Naive thymus-derived CD4-positive, alpha-beta T cell (primary cell): ENCODE measurements around the gene LST1. TPM values are rescaled to one million over a fixed set of nuclear protein-coding genes. Genes with fewer than 3 reads are reported as not detected.
A peak's percentile ranks its signal among the peaks of the same experiment; 100 is the strongest.
"Not testable (repeated sequence)": the region's sequence is repeated elsewhere in the genome, so short reads cannot be mapped to it uniquely, and the experiment has no call there.

Experiments used
- ATAC-seq: fragments of 150-1000 bp; cut with Tn5 transposase; 2 replicates; pipeline ENCODE4 v1.10.0; 2021; ENCODE audit warnings: mild to moderate bottlenecking, moderate library complexity
- CTCF ChIA-PET: fragments of 350-600 bp; sonication (Branson Sonifier 250); formaldehyde crosslinking; loops from one replicate; lab custom pipeline; 2021; ENCODE audit warnings: antibody characterized with exemption; lab: Charles Lee
- POLR2A ChIA-PET: fragments of 350-600 bp; sonication (Branson Sonifier 250); formaldehyde crosslinking; loops from one replicate; lab custom pipeline; 2021; ENCODE audit warnings: antibody characterized with exemption, inconsistent platforms; lab: Charles Lee
- DNase-seq, 9 donors: peaks; one replicate each; pipeline versions ENCODE4 v3.0.0 to v3.0.0-alpha.2; 2020 to 2022; ENCODE audit warnings: mixed read lengths in 1 of 9
- H3K27ac ChIP-seq: one replicate; pipeline ENCODE4 v1.7.0; 2013; ENCODE audit warnings: mild to moderate bottlenecking, low read depth, low read length, moderate library complexity
- H3K27me3 ChIP-seq, 2 donors: one replicate each; pipeline ENCODE4 v1.7.0; 2013; ENCODE audit warnings: low read length in 2 of 2, mild to moderate bottlenecking in 2 of 2, moderate library complexity in 2 of 2; ENCODE audit not compliant: control insufficient read depth in 2 of 2, insufficient read depth in 2 of 2
- H3K36me3 ChIP-seq, 3 experiments: 1 replicate in 2 of 3; 2 replicates in 1 of 3; pipeline ENCODE4 v1.7.0; 2013; ENCODE audit warnings: low read length in 3 of 3, mild to moderate bottlenecking in 3 of 3, moderate library complexity in 1 of 3; ENCODE audit not compliant: insufficient read depth in 3 of 3, control insufficient read depth in 2 of 3
- H3K4me1 ChIP-seq, 2 donors: one replicate each; pipeline ENCODE4 v1.7.0; 2013; ENCODE audit warnings: low read length in 2 of 2, mild to moderate bottlenecking in 2 of 2, moderate library complexity in 1 of 2; ENCODE audit not compliant: control insufficient read depth in 2 of 2, insufficient read depth in 2 of 2
- H3K4me3 ChIP-seq: 2 replicates; pipeline ENCODE4 v1.7.0; 2013; ENCODE audit warnings: mild to moderate bottlenecking, low read length
- H3K9me3 ChIP-seq, 3 experiments: 1 replicate in 2 of 3; 2 replicates in 1 of 3; pipeline ENCODE4 v1.7.0; 2013; ENCODE audit warnings: low read length in 3 of 3; ENCODE audit not compliant: control insufficient read depth in 2 of 3
- H3K27ac Mint-ChIP-seq, 9 donors: one replicate each; pipeline ENCODE4 v1.8.0; 2020 to 2022; ENCODE audit warnings: mixed read lengths in 9 of 9, mild to moderate bottlenecking in 8 of 9, moderate library complexity in 5 of 9, inconsistent platforms in 2 of 9
- H3K27me3 Mint-ChIP-seq, 5 donors: one replicate each; pipeline ENCODE4 v1.8.0; 2021 to 2022; ENCODE audit warnings: mixed read lengths in 5 of 5, mild to moderate bottlenecking in 1 of 5
- H3K36me3 Mint-ChIP-seq, 5 donors: one replicate each; pipeline ENCODE4 v1.8.0; 2020 to 2022; ENCODE audit warnings: mixed read lengths in 5 of 5, mild to moderate bottlenecking in 3 of 5, inconsistent platforms in 1 of 5
- H3K4me1 Mint-ChIP-seq, 7 donors: one replicate each; pipeline ENCODE4 v1.8.0; 2020 to 2022; ENCODE audit warnings: mixed read lengths in 7 of 7, mild to moderate bottlenecking in 3 of 7, inconsistent platforms in 1 of 7
- H3K4me3 Mint-ChIP-seq, 10 donors: one replicate each; pipeline ENCODE4 v1.8.0; 2020 to 2022; ENCODE audit warnings: mild to moderate bottlenecking in 10 of 10, mixed read lengths in 10 of 10, moderate library complexity in 6 of 10, inconsistent platforms in 2 of 10
- H3K9me3 Mint-ChIP-seq, 11 donors: one replicate each; pipeline ENCODE4 v1.8.0; 2020 to 2022; ENCODE audit warnings: mixed read lengths in 11 of 11, mild to moderate bottlenecking in 4 of 11, inconsistent platforms in 1 of 11, moderate library complexity in 1 of 11
- intact Hi-C, 2 donors: fragments of 100-400 bp; cut with micrococcal nuclease; formaldehyde crosslinking; loops; one replicate each; pipeline ENCODE4 v1.15.1; 2023
- polyA plus RNA-seq, 2 donors: library from polyadenylated mRNA; unstranded; fragments of 300-500 nt; fragmentation: Illumina TruSeq; gene quantifications; one replicate each; pipeline ENCODE4 v1.2.3, GENCODE V29; 2021
- total RNA-seq, 6 experiments: library from RNA in 5 of 6; stranded (reverse) in 5 of 6; gene quantifications; 1 replicate in 5 of 6; 2 replicates in 1 of 6; pipeline ENCODE4 v1.2.3 and lab custom pipeline; 2021 to 2026

LST1 gene
- total and polyA plus RNA-seq, 7 experiments from 2014 or later, result 8.4 to 234 (median 16.2) TPM

DNA sequence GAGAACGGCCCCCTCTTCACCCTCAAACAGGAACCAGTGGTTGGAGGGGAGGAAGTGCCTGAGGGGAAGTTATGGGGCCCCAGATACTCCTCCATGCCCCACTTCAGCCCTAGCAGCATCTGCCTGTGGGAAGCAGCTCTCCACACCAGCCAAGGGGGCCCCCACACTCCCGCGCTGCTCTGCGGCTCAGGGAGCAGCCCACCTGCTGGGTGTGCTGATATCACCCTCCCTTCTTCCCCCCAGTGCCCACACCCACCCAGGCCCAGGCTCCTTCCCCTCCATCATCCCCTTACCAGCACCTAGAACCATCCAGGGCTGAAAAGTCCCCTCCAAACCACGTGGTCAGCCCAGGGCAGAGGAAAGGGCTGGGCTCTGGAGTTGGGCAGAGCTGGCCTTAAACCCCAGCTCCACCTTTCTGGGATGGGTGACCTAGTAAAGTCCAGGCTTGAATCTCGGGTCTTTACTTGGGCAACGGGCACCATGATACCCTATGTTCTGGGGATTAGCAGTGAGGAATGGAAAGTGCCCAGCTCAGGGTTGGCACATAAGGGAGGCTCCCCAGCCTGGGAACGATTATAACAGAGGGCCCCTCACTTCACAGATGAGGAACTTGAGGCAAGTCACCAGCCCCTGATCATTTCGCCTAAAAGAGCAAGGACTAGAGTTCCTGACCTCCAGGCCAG is 663 bp downstream of the LST1 start:
- Mint-ChIP-seq H3K27me3 (no peaks in the 10 kb centered on the region), H3K4me1 (peaks cover 47 to 84% (median 68%) of the 10 kb centered on the region in 7 donors), H3K36me3 (peaks cover 2 to 32% (median 10%) of the 10 kb centered on the region in 5 donors), H3K4me3 (peak overlapping the region; percentile 50 to 89 (median 81)), H3K27ac (peak overlapping the region; percentile 84 to 100 (median 96)), H3K9me3 (peaks cover 0 to 5% (median 0%) of the 10 kb centered on the region in 11 donors)
- H3K36me3 ChIP-seq, result peaks cover 0 to 4% (median 0%) of the 10 kb centered on the region in 3 experiments
- intact Hi-C loops, result no loop called here
- H3K9me3 ChIP-seq, result no peaks in the 10 kb centered on the region
- CTCF ChIA-PET, result interaction anchor here (1.4 to 18.2 kb wide), 4 partner anchors 11 to 45 kb away, joined by 4 to 687 read pairs (median 170); partner anchors contain the start of genes ATP6V1G2, DDX39B, NCR3 and NFKBIL1
- peak in 2 of 9 donors; percentile 27 to 33 for DNase-seq
- peaks cover 67 to 68% of the 10 kb centered on the region in 2 donors for H3K4me1 ChIP-seq
- H3K27me3 ChIP-seq, result no peaks in the 10 kb centered on the region
- peak overlapping the region; percentile 25 for H3K4me3 ChIP-seq
- peak; percentile 72 for ATAC-seq
- peak overlapping the region; percentile 97 for H3K27ac ChIP-seq
- POLR2A ChIA-PET, result interaction anchor here (0.7 to 66.4 kb wide), 4 partner anchors 9 to 78 kb away, joined by 3 to 3078 read pairs (median 1541); partner anchors contain the start of genes AIF1, ATP6V1G2, BAG6 and DDX39B

DNA sequence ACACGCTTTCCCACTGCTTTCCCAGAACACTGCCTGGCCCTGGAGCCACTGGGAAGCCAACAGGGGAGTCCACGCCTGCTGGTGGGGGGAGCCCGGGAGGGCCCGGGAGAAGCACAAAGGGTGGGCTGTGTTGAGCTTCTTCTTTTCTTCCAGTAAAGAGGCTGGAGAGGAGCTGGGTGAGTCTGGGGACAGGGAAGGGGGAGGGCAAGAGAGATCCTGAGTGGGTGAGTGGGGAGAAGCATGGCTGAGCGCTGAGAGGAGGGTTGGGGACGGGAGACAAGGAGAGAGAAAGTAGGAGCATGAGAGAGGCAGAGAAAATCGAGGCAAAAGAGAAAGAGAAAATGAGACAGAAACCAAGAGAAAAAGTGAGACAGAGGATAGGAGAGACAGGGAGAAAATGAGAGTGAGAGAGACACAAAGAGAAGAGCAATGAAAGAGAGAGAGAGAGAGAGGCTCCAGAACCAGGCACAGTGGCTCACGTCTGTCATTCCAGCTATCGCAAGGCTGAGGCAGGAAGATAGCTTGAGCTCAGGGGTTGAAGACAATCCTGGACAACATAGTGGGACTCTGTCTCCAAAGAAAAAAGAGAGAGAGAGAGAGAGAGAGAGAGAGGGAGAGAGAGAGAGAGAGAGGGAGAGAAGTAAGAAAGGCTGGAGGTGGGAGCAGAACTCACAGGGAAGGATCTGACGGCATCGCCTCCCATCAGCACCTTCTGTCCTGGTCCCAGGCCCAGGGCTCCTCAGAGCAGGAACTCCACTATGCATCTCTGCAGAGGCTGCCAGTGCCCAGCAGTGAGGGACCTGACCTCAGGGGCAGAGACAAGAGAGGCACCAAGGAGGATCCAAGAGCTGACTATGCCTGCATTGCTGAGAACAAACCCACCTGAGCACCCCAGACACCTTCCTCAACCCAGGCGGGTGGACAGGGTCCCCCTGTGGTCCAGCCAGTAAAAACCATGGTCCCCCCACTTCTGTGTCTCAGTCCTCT is 2.0 kb downstream of the LST1 start:
- peak overlapping the region; percentile 64 to 93 (median 78) for H3K4me3 Mint-ChIP-seq
- Histone ChIP-seq H3K4me3 (peak overlapping the region; percentile 18), H3K27ac (peak overlapping the region; percentile 97), H3K36me3 (no peaks in the 10 kb centered on the region), H3K27me3 (no peaks in the 10 kb centered on the region), H3K4me1 (peaks cover 67 to 69% of the 10 kb centered on the region in 2 donors), H3K9me3 (no peaks in the 10 kb centered on the region)
- intact Hi-C loops, result no loop called here
- H3K27me3 Mint-ChIP-seq, result no peaks in the 10 kb centered on the region
- H3K9me3 Mint-ChIP-seq, result peaks cover 0 to 5% (median 0%) of the 10 kb centered on the region in 11 donors
- peaks cover 0 to 24% (median 4%) of the 10 kb centered on the region in 5 donors for H3K36me3 Mint-ChIP-seq
- DNase-seq (no peak), ATAC-seq (no peak)
- ChIA-PET POLR2A (interaction anchor here (1.0 to 66.4 kb wide), 4 partner anchors 8 to 248 kb away, joined by 5 to 3078 read pairs (median 1542); partner anchors contain the start of genes AIF1, ATP6V1G2, DDX39B and LST1), CTCF (interaction anchor here (0.6 to 18.2 kb wide), 5 partner anchors 10 to 248 kb away, joined by 3 to 687 read pairs (median 41); partner anchors contain the start of genes ATP6V1G2, DDX39B, NCR3 and NFKBIL1)
- H3K4me1 Mint-ChIP-seq, result peaks cover 37 to 86% (median 70%) of the 10 kb centered on the region in 7 donors
- peak overlapping the region; percentile 90 to 99 (median 95) for H3K27ac Mint-ChIP-seq

DNA sequence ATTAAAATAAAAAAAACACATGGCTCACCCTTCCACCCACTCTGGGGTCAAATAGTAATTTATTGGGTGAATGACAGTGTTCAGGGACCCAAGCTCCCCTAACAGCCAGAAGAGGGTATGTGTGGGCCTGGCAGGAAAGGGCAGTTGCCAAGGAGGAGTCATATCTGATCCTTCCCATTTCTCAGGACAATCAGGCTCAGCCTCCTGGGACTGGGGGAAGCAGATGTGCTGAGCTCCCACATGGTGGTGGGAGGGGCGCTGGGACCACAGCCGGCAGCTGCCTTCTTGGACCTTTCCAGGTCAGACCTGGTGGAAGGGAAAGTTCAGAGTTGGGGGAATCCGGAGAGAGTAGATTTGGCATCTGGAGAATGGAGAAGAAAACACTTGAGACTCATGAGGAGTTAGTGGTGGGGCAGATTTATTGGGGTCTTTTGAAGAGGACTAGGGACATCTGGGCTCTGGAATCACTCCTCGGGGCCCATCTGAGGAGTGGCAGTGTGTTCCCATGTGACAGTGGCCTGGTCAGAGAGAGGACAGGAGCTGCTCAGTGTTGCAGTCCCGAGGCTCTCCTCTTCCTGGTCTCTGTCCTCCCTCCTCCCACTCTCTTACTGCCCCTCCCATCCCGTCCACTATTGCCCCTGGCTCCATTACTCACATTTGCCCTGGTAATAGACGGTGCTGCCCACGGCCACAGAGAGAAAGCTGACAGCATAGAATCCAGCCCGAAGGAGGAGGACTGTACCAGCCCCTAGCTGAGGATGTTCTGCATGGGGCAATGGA is 3.0 kb downstream of the LST1 start:
- Histone ChIP-seq H3K36me3 (no peaks in the 10 kb centered on the region), H3K27ac (peak overlapping the region; percentile 97), H3K9me3 (no peaks in the 10 kb centered on the region), H3K4me3 (no peak overlapping the region), H3K4me1 (peaks cover 69% of the 10 kb centered on the region in 2 donors), H3K27me3 (no peaks in the 10 kb centered on the region)
- Mint-ChIP-seq H3K27me3 (no peaks in the 10 kb centered on the region), H3K36me3 (peaks cover 0 to 22% (median 4%) of the 10 kb centered on the region in 5 donors), H3K9me3 (peaks cover 0 to 5% (median 0%) of the 10 kb centered on the region in 11 donors), H3K4me1 (peaks cover 39 to 87% (median 72%) of the 10 kb centered on the region in 7 donors), H3K4me3 (peak overlapping the region in 5 of 10 donors; percentile 25 to 88 (median 39)), H3K27ac (peak overlapping the region; percentile 69 to 99 (median 82))
- intact Hi-C loops, result no loop called here
- ATAC-seq (no peak), DNase-seq (no peak)
- ChIA-PET POLR2A (interaction anchor here (53.8 to 66.4 kb wide), 2 partner anchors 7 to 25 kb away, joined by 3078 read pairs; partner anchors contain the start of genes AIF1, ATP6V1G2, DDX39B and LST1), CTCF (interaction anchor here (0.8 to 18.2 kb wide), 2 partner anchors 9 to 42 kb away, joined by 3 to 687 read pairs; partner anchors contain the start of genes ATP6V1G2 and NCR3)

DNA sequence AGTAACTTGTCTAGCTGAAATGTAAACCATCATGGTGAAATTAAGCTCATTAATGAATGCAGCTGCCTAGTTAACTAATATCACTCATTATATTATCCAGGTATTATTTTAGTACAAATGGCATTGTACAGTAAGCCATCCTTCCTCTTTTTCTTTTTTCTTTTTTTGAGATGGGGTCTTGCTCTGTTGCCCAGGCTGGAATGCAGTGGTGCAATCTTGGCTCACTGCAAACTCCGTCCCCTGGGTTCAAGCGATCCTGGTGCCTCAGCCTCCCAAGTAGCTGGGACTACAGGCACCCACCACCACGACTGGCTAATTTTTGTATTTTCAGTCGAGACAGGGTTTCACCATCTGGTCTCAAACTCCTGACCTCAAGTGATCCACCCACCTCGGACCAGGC is 4.6 kb downstream of the LST1 start:
- not testable (repeated sequence) for H3K9me3 Mint-ChIP-seq

DNA sequence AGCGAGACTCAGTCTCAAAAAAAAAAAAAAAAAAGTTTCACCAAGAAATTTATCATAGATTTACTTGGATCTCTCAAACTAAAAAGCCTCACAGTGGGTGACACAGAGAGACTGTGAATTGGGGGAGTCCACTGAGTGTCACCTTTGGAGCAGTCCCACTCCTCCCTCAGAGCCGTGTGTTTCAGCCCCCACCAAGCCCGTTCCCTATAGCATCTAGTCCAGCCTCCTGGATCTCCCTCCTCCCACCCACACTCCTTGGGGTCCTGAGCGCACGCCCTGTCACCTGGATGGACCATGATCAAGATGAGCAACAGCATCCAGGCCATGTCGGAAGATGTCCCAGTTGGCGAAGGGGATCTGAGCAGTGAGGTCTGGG is 6.3 kb downstream of the LST1 start:
- no peaks in the 10 kb centered on the region for H3K9me3 ChIP-seq
- no peaks in the 10 kb centered on the region for H3K36me3 ChIP-seq
- peak overlapping the region; percentile 55 for H3K27ac ChIP-seq
- no peaks in the 10 kb centered on the region for H3K27me3 ChIP-seq
- DNase-seq (no peak), ATAC-seq (no peak)
- H3K27me3 Mint-ChIP-seq, result no peaks in the 10 kb centered on the region
- H3K4me1 ChIP-seq, result peaks cover 51 to 62% of the 10 kb centered on the region in 2 donors
- peak overlapping the region; percentile 81 to 99 (median 90) for H3K27ac Mint-ChIP-seq
- peak overlapping the region; percentile 10 to 82 (median 72) for H3K4me3 Mint-ChIP-seq
- H3K4me1 Mint-ChIP-seq, result peaks cover 39 to 78% (median 68%) of the 10 kb centered on the region in 7 donors
- H3K4me3 ChIP-seq, result peak overlapping the region; percentile 44
- ChIA-PET CTCF (interaction anchor here (0.7 to 13.5 kb wide), 3 partner anchors 11 to 43 kb away, joined by 3 to 687 read pairs (median 501); partner anchors contain the start of genes ATP6V1G2, LST1, LTB and NFKBIL1), POLR2A (interaction anchor here (0.6 to 66.4 kb wide), 3 partner anchors 28 to 394 kb away, joined by 3 to 3078 read pairs (median 3); partner anchors contain the start of genes ATP6V1G2, DDX39B, LST1 and LTA)
- intact Hi-C loops, result no loop called here
- peaks cover 0 to 1% (median 0%) of the 10 kb centered on the region in 11 donors for H3K9me3 Mint-ChIP-seq
- H3K36me3 Mint-ChIP-seq, result peaks cover 0 to 16% (median 4%) of the 10 kb centered on the region in 5 donors

More for the DNA sequence above, 4.6 kb downstream of the LST1 start:
- H3K36me3 ChIP-seq, ATAC-seq, H3K4me3 ChIP-seq, H3K27me3 ChIP-seq, H3K27ac ChIP-seq, H3K27me3 Mint-ChIP-seq, H3K9me3 ChIP-seq, intact Hi-C loops, DNase-seq: not testable (repeated sequence)
- peak overlapping the region in 1 of 10 donors; percentile 14 for H3K4me3 Mint-ChIP-seq
- ChIA-PET POLR2A (interaction anchor here (53.8 to 66.4 kb wide), 2 partner anchors 5 to 27 kb away, joined by 3078 read pairs; partner anchors contain the start of genes AIF1, ATP6V1G2, DDX39B and LST1), CTCF (interaction anchor here (1.0 to 18.2 kb wide), 2 partner anchors 7 to 10 kb away, joined by 4 to 687 read pairs; partner anchors contain the start of gene NCR3)
- H3K4me1 Mint-ChIP-seq, result peaks cover 41 to 78% (median 70%) of the 10 kb centered on the region in 7 donors
- H3K27ac Mint-ChIP-seq, result peak overlapping the region; percentile 5 to 99 (median 77)
- peaks cover 0 to 22% (median 4%) of the 10 kb centered on the region in 5 donors for H3K36me3 Mint-ChIP-seq
- H3K4me1 ChIP-seq, result peaks cover 62 to 64% of the 10 kb centered on the region in 2 donors
